ENCODE measurements around the gene DENND10.
"Not testable (repeated sequence)": the region's sequence is repeated elsewhere in the genome, so short reads cannot be mapped to it uniquely, and the experiment has no call there.

DENND10 gene

DNA sequence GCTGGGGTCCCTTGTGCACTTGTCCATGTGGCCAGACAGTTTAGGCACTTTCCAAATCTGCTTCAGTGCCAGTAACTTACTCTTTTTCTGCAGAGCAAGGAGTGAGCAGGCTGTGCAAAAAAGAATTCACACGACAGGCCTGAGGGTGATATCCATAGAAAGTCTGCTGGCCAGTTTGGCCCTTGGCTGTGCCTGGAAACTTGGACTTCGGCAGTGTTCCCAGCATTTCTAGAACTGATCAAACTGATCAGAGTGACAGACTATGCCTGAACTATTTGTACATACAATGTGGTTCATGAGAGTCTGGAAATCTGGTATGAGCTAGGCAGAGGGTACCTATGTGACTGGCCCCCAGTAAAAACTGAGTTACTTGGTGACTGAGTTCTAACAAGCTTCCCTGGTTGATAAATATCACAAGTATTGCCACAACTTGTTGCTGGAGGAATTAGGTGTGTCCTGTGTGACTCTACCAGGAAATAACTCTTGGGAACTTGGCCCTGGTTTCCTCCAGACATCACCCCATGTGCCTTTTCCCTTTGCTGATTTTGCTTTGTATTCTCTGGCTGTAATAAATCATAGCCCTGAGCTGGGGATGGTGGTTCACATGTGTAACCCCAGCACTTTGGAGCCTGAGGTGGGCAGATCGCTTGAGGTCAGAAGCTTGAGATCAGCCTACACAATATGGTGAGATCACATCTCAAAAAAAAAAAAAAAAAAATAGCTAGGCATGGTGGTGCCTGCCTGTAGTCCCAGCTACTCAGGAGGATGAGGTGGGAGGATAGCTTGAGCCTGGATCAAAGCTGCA lies 3.3 kb upstream of the DENND10 start:
- no peak for DNase-seq

DNA sequence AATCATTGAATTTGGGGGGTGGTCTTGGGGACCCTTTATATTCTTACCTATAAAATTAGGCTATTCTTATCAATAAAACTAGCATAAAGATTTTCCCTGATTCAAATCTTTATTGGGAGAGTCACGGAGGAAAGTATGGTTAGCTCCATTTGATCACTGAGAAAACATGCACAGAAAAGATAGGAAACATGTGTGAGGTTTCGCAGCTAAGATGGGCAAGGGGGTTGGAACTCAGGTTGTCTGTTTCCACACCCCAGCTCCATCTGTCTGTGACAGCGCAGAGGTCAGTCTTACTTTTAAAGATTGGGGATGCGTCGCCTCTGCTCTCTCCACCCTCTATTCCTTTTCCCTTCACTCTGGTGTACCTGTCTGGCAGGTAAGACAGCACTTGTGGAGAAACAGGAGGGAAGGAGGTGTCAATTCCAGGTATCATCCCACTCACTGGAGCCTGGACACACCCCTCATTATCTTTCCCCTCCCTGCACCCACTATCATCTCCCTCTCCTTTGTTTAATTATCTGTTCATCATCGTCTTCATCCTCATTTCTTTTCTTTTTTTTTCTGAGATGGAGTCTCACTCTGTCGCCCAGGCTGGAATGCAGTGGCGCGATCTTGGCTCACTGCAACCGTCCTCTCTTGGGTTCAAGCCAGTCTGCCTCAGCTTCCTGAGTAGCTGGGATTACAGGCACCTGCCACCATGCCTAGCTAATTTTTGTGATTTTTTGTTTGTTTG lies 2.4 kb upstream of the DENND10 start:
- DNase-seq: no peak

GRCh38 chr10:119103241-119103902 lies 541 bp upstream of the DENND10 start:
- no peak for DNase-seq

- DNase-seq: no peak
Observed at GRCh38 chr10:119104654-119105015, 722 bp downstream of the DENND10 start.

GRCh38 chr10:119105155-119105554 lies 1.2 kb downstream of the DENND10 start:
- no peak for DNase-seq

GRCh38 chr10:119105899-119106298 lies 2.0 kb downstream of the DENND10 start:
- DNase-seq: not testable (repeated sequence)

DNA sequence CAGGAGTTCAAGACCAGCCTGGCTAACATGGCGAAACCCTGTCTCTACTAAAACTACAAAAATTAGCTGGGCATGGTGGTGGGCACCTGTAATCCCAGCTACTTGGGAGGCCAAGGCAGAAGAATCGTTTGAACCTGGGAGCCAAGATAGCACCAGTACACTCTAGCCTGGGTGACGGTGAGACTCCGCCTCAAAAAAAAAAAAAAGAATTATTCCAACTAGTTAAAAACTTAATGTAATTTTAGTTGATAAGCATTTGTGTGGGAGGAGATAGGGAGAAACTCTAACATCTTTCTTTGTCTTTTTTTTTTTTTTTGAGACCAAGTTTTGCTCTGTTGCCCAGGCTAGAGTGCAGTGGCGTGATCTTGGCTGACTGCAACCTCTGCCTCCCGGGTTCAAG lies 3.2 kb downstream of the DENND10 start:
- DNase-seq: not testable (repeated sequence)

- not testable (repeated sequence) for DNase-seq
Observed at GRCh38 chr10:119107771-119108170, 3.9 kb downstream of the DENND10 start.

DNA sequence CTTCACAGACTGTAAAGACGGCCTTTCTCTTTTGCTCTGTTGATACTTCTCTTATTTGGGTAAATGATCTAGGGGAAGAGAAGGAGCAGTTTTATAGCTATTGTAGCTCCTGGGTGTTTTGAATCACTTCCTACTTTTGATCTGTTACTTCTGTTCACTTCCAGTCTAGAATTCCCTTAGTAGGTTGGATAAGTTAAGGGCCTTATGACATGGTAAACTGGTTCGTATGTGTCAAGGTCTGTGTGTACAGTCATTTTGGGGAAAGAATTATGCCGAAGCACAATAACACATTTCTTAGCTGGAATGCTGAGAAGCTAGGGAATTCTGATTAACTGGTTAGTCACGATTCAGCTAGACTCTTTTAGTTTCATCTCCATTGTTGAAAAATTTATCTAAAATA lies 8.1 kb downstream of the DENND10 start:
- no peak for DNase-seq

DNA sequence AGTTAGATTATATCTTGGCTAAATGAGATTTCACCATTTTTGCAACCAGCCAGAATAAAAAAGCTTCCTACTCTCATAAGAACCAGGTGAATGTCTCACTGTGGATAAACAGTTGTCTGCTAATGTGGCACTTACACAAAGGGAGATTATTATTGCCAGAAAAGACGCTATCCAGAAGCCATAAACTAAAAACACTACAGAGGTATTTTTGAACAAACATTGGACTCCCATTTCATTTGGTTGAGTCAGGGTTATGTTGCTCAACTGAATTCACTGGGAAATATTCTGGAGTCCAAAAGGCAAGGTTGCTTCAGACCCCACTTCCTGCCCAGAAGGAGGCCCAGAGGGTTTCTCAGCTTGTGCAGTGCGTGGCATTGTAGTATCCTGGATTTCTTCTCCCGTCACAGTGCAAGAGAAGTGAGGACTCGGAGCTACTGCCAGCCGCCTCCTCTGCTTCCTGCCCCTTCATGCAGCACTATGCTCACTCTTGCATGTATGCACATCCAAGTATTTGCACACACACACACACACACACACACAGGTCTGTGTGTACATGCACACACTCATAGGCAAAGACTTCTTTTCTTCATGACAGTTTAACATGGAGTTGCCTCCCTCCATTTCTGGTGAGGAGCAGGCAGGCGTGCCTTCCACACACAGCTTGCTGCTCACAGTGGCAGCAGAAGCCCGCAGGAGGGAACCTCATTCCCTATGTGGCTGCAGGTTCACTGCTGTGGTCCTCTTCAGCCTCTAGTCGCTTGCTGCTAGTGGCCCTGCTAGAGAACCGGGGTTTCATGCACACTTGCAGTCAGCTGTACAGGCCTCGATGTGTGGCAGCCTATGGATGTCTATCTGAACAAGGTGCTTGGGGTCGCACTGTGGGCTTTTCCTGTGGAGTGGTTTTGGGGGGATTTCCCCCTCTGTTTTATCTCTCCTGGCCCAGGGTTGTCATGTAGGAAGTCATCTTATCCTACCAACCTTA lies 10.1 kb downstream of the DENND10 start:
- no peak for DNase-seq

DNA sequence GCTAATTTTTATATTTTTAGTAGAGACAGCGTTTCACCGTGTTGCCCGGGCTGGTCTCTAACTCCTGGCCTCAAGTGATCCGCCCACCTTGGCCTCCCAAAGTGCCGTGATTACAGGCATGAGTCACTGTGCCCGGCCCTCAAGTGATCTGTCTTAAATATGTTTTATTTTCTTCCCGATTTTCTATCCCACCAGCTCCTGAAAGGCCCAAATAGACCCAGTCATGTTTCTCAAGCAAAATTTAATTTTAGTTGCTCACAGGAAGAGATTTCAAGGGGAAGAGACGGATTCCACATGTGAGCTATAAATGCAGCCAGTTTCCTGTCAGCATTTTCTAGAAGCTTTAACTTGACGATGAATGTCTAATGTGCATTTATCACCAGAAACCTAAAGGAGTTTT lies 12.0 kb downstream of the DENND10 start:
- no peak for DNase-seq

DNA sequence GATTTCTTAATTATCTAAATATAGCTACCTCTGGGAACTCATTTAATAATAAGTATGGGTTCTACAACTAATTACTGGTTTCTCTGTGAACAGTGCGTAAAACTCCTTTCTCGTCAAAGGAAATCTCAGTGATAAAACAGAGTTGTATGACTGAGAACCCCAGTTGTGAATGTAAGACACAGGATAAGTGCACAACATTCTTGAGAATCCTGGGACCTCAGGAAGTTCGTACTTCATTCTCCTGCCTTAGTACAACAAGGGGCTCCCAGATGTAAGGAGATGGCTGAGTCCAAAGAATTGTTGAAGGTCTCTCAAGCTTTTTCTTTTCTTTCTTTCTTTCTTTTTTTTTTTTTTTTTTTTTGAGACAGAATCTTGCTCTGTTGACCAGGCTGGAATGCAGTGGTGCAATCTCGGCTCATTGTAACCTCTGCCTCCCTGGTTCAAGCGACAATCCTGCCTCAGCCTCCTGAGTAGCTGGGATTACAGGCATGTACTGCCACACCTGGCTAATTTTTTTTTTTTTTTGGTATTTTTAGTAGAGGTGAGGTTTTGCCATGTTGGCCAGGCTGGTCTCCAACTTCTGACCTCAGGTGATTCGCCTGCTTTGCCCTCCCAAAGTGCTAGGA lies 12.5 kb downstream of the DENND10 start:
- no peak for DNase-seq

DNA sequence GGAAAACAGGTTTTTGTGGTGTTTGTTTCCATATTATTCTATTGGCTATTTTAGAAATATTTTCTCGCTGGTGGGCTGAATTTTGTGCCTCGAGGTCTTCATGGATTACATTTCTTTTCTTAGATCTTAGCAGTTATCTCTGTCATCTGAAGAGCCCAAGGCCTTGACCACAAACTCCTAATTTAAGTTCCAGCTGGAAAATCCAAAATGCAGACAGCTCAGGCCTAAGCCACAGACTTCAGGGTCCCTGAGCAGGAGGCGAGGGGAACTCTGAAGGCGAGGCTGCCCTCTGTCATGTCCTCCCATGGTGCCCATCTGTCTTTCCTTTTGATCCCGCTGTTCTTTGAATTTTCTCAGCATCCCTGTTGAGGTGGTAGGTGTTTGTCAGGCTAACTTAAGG lies 14.3 kb downstream of the DENND10 start:
- no peak for DNase-seq

DNA sequence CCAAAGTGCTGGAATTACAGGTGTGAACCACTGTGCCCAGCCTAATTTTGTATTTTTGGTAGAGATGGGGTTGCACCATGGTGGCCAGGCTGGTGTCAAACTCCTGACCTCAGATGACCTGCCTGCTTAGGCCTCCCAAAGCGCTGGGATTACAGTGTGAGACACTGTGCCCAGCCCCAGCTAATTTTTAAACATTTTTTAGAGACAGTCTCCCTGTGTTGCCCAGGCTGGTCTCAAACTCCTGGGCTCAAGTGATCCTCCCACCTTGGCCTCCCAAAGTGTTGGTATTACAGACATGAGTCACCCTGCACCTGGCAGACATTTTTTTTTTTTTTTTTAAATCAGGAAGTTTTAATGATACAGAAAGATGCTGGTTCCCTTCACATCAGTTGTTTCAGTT lies 15.5 kb downstream of the DENND10 start:
- DNase-seq: no peak

DNA sequence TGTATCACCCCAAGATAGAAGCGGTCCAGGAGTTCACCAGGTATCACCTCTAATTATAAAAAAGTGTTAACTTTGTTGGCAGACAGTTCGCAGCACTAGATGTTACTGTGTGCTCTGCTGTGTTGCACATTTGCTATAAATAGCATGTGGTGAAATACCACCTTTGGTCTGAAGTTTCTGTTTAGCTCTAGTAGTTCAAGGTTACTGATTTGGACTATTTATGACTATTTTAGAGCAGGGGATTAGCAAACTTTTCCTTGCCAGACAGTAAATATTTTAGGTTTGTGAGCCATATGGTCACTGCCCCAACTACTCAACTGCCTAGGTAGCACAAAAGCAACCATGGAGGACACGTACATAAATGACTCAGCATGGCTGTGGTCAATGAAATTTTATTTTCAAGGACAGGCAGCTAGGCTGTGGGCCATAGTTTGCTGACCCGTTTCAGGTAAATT lies 16.5 kb downstream of the DENND10 start:
- no peak for DNase-seq

DNA sequence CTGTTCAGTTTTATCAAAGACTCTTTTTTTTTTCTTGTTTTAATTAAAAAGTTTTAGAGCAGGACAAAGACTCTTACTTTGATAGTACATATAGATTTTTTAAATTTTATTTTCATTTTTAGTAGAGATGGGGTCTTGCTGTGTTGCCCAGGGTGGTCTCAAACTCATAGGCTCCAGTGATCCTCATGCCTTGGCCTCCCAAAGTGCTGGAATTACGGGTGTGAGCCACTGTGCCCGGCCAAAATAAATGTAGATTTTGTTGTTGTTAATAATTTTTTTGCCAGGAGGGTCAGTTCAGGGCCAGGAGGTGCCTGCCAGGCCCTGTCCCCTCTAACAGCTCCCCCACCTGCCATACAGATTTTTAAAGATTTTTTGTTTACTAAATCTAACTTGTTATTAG lies 17.0 kb downstream of the DENND10 start:
- DNase-seq: no peak

DNA sequence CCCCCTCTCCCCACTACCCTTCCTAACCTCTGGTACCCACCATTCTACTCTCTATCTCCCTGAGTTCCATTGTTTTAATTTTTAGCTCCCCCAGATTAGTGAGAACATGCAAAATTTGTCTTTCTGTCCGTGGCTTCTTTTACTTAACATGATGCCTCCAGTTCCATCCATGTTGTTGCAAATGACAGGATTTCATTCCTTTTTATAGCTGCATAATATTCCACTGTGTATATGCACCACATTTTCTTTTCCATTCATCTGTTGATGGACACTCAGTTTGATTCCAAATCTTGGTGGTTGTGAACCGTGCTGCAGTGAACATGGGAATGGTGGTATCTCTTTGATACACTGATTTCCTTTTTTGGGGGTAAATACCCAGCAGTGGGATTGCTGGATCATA lies 22.0 kb downstream of the DENND10 start:
- no peak for DNase-seq

- no peak for DNase-seq
Observed at GRCh38 chr10:119129721-119130120, 25.8 kb downstream of the DENND10 start.

DNA sequence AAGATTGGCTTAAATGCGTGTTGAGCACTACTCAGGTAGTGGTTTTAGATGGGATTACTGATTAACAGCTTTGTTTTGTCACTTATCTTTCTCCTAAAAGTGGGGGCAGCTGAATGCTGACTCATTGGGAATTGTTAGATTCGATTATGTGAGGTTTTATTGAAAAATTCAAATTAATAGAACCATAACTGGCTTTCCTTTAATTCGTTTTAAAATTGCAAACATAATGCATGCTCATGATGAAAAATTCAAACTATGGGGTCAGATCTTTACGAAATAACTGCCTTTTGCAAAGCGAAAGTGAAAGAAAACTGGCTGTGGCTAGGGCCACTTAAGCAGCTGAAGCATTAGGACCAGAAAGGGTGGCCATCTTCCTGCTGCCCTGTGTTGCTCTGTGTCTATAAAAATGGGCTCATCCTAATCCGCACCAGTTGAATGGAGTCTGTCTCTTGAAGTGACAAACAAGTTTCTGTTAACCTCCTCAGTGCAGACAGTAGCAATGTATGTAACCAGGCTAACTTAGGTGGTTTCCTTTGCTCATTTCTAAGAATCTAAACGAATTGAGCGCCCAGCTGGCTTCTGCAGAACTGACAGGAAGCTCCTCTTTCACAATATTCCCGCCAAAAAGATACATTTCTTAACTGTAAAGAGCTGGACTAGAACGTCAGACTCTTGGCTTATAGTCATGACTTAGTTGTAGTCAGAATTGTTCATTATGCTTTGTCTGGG lies 27.8 kb downstream of the DENND10 start:
- no peak for DNase-seq

DNA sequence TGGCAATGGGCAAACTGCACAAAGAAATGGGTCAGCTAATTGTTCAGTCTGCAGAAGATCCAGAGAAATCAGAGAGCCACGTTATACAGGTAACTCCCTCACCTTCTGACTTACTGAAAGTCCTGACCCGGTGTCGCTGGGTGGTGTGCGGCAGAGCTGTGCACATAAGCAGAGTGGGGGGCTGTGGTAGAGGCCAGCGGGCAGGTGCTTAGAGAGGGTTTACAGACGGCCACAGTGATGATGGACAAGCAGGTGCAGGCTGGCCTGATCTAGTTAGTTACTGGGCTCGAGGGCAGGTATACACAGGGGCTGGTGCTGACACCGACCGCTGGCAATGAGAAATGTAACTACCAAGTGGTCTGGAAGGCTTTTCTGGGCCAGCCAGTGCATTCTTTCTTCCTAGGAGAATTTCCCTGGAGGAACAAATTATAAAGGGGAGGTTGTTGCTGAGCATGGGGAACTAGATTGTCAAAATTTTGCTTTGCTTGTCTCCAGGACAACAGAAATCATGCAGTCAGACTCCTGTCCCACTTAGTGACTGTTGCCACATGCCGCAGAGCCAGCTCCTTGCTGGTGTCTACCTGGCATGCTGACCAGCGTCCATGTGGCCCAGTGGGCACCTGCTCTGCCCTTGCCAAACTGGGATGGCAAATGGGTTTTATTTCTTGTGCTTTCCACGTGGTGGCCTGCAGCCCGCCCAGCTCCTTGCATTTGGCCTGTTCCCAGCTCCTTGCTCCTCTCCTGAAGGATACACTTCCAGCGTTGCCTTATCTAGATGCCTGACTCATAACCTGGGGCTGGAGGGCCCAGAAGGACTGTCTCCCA lies 28.8 kb downstream of the DENND10 start:
- no peak for DNase-seq

GRCh38 chr10:119133949-119134348 lies 30.0 kb downstream of the DENND10 start:
- DNase-seq: no peak

All from NCI-H1092 (cell line).